Neuronal stem cell (in vitro differentiated cells): ENCODE results near the gene NRG3.

ENCODE experiments used
- DNase-seq: peaks from one replicate; pipeline ENCODE4 v3.0.0-alpha.2; 2013; ENCODE audit warnings: low spot score
- H2AFZ ChIP-seq: one replicate; pipeline ENCODE4 v1.6.1; 2013; ENCODE audit warnings: mild to moderate bottlenecking, low read length, inconsistent platforms
- H2AK5ac ChIP-seq: 2 replicates; pipeline ENCODE4 v1.6.1; 2013; ENCODE audit warnings: low read depth, mild to moderate bottlenecking, inconsistent platforms, low read length, moderate library complexity, mixed read lengths
- H2BK120ac ChIP-seq: 2 replicates; pipeline ENCODE4 v1.6.1; 2013; ENCODE audit warnings: low read depth, mild to moderate bottlenecking, inconsistent platforms, low read length, moderate library complexity, mixed read lengths
- H2BK12ac ChIP-seq: one replicate; pipeline ENCODE4 v1.6.1; 2013; ENCODE audit warnings: low read length, inconsistent platforms
- H2BK15ac ChIP-seq: 2 replicates; pipeline ENCODE4 v1.6.1; 2013; ENCODE audit warnings: mild to moderate bottlenecking, low read length, inconsistent platforms, mixed read lengths
- H2BK5ac ChIP-seq: one replicate; pipeline ENCODE4 v1.6.1; 2013; ENCODE audit warnings: inconsistent platforms, mild to moderate bottlenecking, low read length, moderate library complexity
- H3K14ac ChIP-seq: one replicate; pipeline ENCODE4 v1.6.1; 2013; ENCODE audit warnings: low read length, inconsistent platforms
- H3K18ac ChIP-seq: 2 replicates; pipeline ENCODE4 v1.6.1; 2013; ENCODE audit warnings: low read length, inconsistent platforms
- H3K23ac ChIP-seq: 2 replicates; pipeline ENCODE4 v1.6.1; 2013; ENCODE audit warnings: low read depth, mild to moderate bottlenecking, mixed read lengths, low read length, inconsistent platforms; ENCODE audit not compliant: poor library complexity
- H3K27ac ChIP-seq: replicated peaks from 3 replicates; pipeline ENCODE4 v1.5.1; 2013; ENCODE audit warnings: low read length, inconsistent platforms
- H3K27me3 ChIP-seq, 3 experiments: 2 replicates each; pipeline ENCODE4 v1.6.1; 2013; ENCODE audit warnings: low read length in 3 of 3, mild to moderate bottlenecking in 2 of 3, inconsistent platforms in 1 of 3, low read depth in 1 of 3, mixed read lengths in 1 of 3, moderate library complexity in 1 of 3; ENCODE audit not compliant: control insufficient read depth in 3 of 3, insufficient read depth in 3 of 3
- H3K36me3 ChIP-seq, 2 donors: replicated peaks in 1 of 2; 2 replicates each; pipeline ENCODE4 v1.6.1; 2013; ENCODE audit warnings: low read length in 2 of 2; ENCODE audit not compliant: control insufficient read depth in 2 of 2, insufficient read depth in 2 of 2
- H3K4ac ChIP-seq: 2 replicates; pipeline ENCODE4 v1.6.1; 2013; ENCODE audit warnings: inconsistent platforms, mild to moderate bottlenecking, low read length, moderate library complexity
- H3K4me1 ChIP-seq, 2 donors: 1 replicate in 1 of 2; 2 replicates in 1 of 2; pipeline ENCODE4 v1.6.1; 2013; ENCODE audit warnings: low read length in 2 of 2, low read depth in 1 of 2; ENCODE audit not compliant: control insufficient read depth in 2 of 2, insufficient read depth in 1 of 2
- H3K4me2 ChIP-seq: one replicate; pipeline ENCODE4 v1.6.1; 2013; ENCODE audit warnings: mild to moderate bottlenecking, low read length, inconsistent platforms; ENCODE audit not compliant: insufficient read depth, poor library complexity, severe bottlenecking
- H3K4me3 ChIP-seq, 2 donors: 2 replicates each; pipeline ENCODE4 v1.5.1; 2013; ENCODE audit warnings: low read length in 2 of 2, mild to moderate bottlenecking in 2 of 2, inconsistent platforms in 1 of 2, moderate library complexity in 1 of 2
- H3K79me1 ChIP-seq: one replicate; pipeline ENCODE4 v1.6.1; 2013; ENCODE audit warnings: low read depth, mild to moderate bottlenecking, inconsistent platforms, low read length, moderate library complexity
- H3K9ac ChIP-seq: one replicate; pipeline ENCODE4 v1.6.1; 2013; ENCODE audit warnings: mild to moderate bottlenecking, low read depth, low read length, inconsistent platforms; ENCODE audit not compliant: poor library complexity
- H3K9me3 ChIP-seq, 2 donors: replicated peaks in 1 of 2; 2 replicates each; pipeline versions ENCODE3 to v1.6.1; 2013; ENCODE audit warnings: low read length in 2 of 2, mild to moderate bottlenecking in 2 of 2, inconsistent platforms in 1 of 2, low read depth in 1 of 2, mixed read lengths in 1 of 2, moderate library complexity in 1 of 2; ENCODE audit not compliant: control insufficient read depth in 2 of 2, insufficient read depth in 1 of 2
- H4K8ac ChIP-seq: one replicate; pipeline ENCODE4 v1.6.1; 2013; ENCODE audit warnings: low read depth, mild to moderate bottlenecking, inconsistent platforms, low read length, moderate library complexity
- H4K91ac ChIP-seq: one replicate; pipeline ENCODE4 v1.6.1; 2013; ENCODE audit warnings: low read length, low read depth, mild to moderate bottlenecking, inconsistent platforms; ENCODE audit not compliant: poor library complexity
- WGBS, 2 donors: extraction: QIAGEN DNeasy Blood & Tissue Kit; methylation state at CpG; one replicate each; pipeline ENCODE4 v1.1.7; 2013; ENCODE audit warnings: missing lambda C conversion rate in 2 of 2, mixed read lengths in 1 of 2; ENCODE audit not compliant: insufficient read length in 2 of 2, insufficient replicate concordance in 1 of 2; ENCODE audit errors: extremely low coverage in 2 of 2; 5-methylcytosine and 5-hydroxymethylcytosine counted together

The NRG3 gene

GRCh38 chr10:82536668-82537067 lies 661.7 kb downstream of the NRG3 start:
- no peak overlapping the region for H2AK5ac ChIP-seq
- no peak overlapping the region for H3K9ac ChIP-seq
- no peak overlapping the region for H3K4me2 ChIP-seq
- no peaks in the 10 kb centered on the region for H3K36me3 ChIP-seq
- H2AFZ ChIP-seq = no peak overlapping the region
- no peak overlapping the region for H3K14ac ChIP-seq
- H3K9me3 ChIP-seq = no peaks in the 10 kb centered on the region
- DNase-seq = no peak
- H3K4me1 ChIP-seq = no peaks in the 10 kb centered on the region
- no peak overlapping the region for H3K4ac ChIP-seq
- H3K4me3 ChIP-seq = no peak overlapping the region
- H4K8ac ChIP-seq = no peak overlapping the region
- H3K27ac ChIP-seq = no peak overlapping the region
- no peak overlapping the region for H2BK5ac ChIP-seq
- H2BK120ac ChIP-seq = no peak overlapping the region
- no peak overlapping the region for H2BK15ac ChIP-seq
- no peaks in the 10 kb centered on the region for H3K79me1 ChIP-seq
- no peak overlapping the region for H2BK12ac ChIP-seq
- H3K23ac ChIP-seq = no peak overlapping the region
- no peaks in the 10 kb centered on the region for H3K27me3 ChIP-seq
- H3K18ac ChIP-seq = no peak overlapping the region
- H4K91ac ChIP-seq = no peak overlapping the region

- Histone ChIP-seq H3K27ac (no peak overlapping the region), H2BK12ac (no peak overlapping the region), H3K23ac (no peak overlapping the region), H3K4me2 (no peak overlapping the region), H3K4ac (no peak overlapping the region), H2AK5ac (no peak overlapping the region), H4K8ac (no peak overlapping the region), H2BK5ac (no peak overlapping the region), H3K9ac (no peak overlapping the region), H3K79me1 (no peaks in the 10 kb centered on the region), H2BK120ac (no peak overlapping the region), H3K4me1 (no peaks in the 10 kb centered on the region), H3K36me3 (no peaks in the 10 kb centered on the region), H4K91ac (no peak overlapping the region), H3K27me3 (no peaks in the 10 kb centered on the region), H3K4me3 (no peak overlapping the region), H2BK15ac (no peak overlapping the region), H3K14ac (no peak overlapping the region), H3K9me3 (no peaks in the 10 kb centered on the region), H3K18ac (no peak overlapping the region), H2AFZ (no peak overlapping the region)
- DNase-seq = no peak
- no CpG with 5 or more reads among the region's 1 CpG for WGBS, 2 donors
Observed at GRCh38 chr10:82538272-82538671, 663.3 kb downstream of the NRG3 start.

- Histone ChIP-seq H3K23ac (no peak overlapping the region), H3K4me1 (no peaks in the 10 kb centered on the region), H4K91ac (no peak overlapping the region), H4K8ac (no peak overlapping the region), H2BK120ac (no peak overlapping the region), H3K27ac (no peak overlapping the region), H3K27me3 (no peaks in the 10 kb centered on the region), H3K36me3 (no peaks in the 10 kb centered on the region), H3K9ac (no peak overlapping the region), H3K4me3 (no peak overlapping the region), H3K9me3 (peaks cover 0 to 1% of the 10 kb centered on the region in 2 donors), H2AK5ac (no peak overlapping the region), H3K18ac (no peak overlapping the region), H3K4me2 (no peak overlapping the region), H2BK12ac (no peak overlapping the region), H2BK5ac (no peak overlapping the region), H3K14ac (no peak overlapping the region), H2BK15ac (no peak overlapping the region), H2AFZ (no peak overlapping the region), H3K79me1 (no peaks in the 10 kb centered on the region), H3K4ac (no peak overlapping the region)
- WGBS, 2 donors = no CpG with 5 or more reads among the region's 2 CpGs
- no peak for DNase-seq
Observed at GRCh38 chr10:82543631-82544030, 668.6 kb downstream of the NRG3 start.

- Histone ChIP-seq H3K4me3 (no peak overlapping the region), H2BK12ac (no peak overlapping the region), H2AK5ac (no peak overlapping the region), H4K8ac (no peak overlapping the region), H3K18ac (no peak overlapping the region), H3K79me1 (no peaks in the 10 kb centered on the region), H3K9me3 (peaks cover 0 to 1% of the 10 kb centered on the region in 2 donors), H2BK120ac (no peak overlapping the region), H3K27me3 (no peaks in the 10 kb centered on the region), H3K9ac (no peak overlapping the region), H3K4ac (no peak overlapping the region), H3K23ac (no peak overlapping the region), H3K4me1 (no peaks in the 10 kb centered on the region), H4K91ac (no peak overlapping the region), H2BK5ac (no peak overlapping the region), H3K14ac (no peak overlapping the region), H3K36me3 (no peaks in the 10 kb centered on the region), H3K27ac (no peak overlapping the region), H2BK15ac (no peak overlapping the region), H2AFZ (peak overlapping the region; percentile 21), H3K4me2 (no peak overlapping the region)
- DNase-seq = no peak
- WGBS, 2 donors = no CpG with 5 or more reads among the region's 1 CpG
Observed at GRCh38 chr10:82544377-82544776, 669.4 kb downstream of the NRG3 start.
